Mesenteric fat pad (tissue), 1 donor: ENCODE data around the gene ZNF521. TPM values are rescaled to one million over a fixed set of nuclear protein-coding genes. Genes with fewer than 3 reads are reported as not detected.
"Not testable (repeated sequence)": the region's sequence is repeated elsewhere in the genome, so short reads cannot be mapped to it uniquely, and the experiment has no call there.

Experiments
- DNase-seq: peaks from one replicate; pipeline ENCODE4 v3.0.0-alpha.2; 2020; ENCODE audit warnings: low spot score
- total RNA-seq: library from RNA; stranded (reverse); fragmentation: NEBNext Ultra II Directional; extraction: Animal tissue kit (Norgen Biotek cat#: 25700); gene quantifications from one replicate; pipeline ENCODE4 v1.2.1, GENCODE V29; 2021
- donor health status: DM: yes; HTN: yes; CAD: no.

Gene ZNF521
- total RNA-seq, 1 donor from 2014 or later = 20.4 TPM

- no peak for DNase-seq
Measured at GRCh38 chr18:25039781-25040180, 312.2 kb downstream of the ZNF521 start.

DNA sequence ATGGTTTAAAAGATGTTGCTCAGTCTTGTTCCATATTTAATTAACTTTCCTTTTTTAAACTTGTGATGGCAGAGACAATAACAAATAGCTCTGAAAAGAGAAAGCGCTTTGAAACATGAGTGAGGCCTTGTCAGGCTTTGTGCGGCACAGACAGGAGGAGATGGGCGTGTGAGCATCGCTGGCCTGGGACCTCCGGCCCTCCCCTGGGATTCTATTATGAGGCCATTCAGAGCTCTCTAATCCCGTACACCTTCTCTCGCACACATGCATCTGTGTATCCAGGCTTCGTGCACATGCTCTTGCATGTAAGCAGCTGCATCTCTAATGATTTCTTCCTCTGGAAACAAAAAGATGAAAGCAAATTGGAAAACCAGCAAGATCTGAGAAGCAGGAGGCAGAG is 313.7 kb downstream of the ZNF521 start:
- no peak for DNase-seq

- DNase-seq = no peak
Measured at GRCh38 chr18:25033747-25034471, 318.1 kb downstream of the ZNF521 start.

DNA sequence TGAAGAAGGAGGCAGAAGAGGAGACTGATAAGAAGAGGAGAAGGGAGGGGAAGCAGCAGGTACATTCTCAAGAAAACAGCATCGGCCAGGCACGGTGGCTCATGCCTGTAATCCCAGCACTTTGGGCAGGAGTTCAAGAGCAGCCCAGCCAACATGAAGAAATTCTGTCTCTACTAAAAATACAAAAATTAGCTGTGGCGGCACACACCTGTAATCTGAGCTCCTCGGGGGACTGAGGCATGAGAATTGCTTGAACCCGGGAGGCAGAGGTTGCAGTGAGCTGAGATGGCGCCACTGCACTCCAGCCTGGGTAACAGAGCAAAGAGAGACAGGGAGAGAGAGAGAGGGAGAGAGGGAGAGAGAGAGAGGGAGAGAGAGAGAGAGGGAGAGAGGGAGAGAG is 318.8 kb downstream of the ZNF521 start:
- not testable (repeated sequence) for DNase-seq

DNA sequence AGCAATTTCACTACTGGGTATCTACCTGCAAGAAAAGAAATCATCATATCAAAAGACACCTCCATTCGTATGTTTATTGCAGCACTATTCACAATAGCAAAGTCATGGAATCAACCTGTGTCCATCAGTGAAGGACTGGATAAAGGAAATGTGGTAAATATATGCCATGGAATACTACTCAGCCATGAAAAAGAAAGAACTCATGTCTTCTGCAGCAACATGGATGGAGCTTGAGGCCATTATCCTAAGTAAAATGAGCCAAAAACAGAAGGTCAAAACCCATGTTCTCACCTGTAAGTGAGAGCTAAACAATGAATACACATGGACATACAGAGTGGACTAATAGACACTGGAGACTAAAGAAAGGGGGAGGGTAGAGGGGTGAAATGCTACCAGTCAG is 322.2 kb downstream of the ZNF521 start:
- no peak for DNase-seq

DNA sequence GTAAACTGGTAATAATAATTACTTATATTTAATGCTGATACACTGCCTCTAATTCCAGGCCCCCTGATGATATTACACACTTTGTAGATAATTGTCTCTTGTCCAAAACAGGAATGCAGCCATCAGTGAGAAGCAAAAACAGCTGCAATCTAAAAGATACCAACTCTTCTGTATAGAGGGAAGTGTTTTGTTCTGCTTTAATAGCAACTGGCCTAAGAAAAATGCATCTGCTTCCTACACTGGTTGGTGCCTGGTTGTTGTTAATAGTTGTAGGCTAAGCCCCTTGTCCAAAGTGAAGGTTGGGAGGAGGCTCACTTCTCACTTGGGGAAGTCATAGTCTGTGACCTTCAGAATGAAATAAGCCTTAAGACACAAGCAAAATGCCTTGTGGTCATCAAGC is 332.0 kb downstream of the ZNF521 start:
- no peak for DNase-seq

GRCh38 chr18:25019086-25019860 is 332.7 kb downstream of the ZNF521 start:
- no peak for DNase-seq

GRCh38 chr18:25016666-25017065 is 335.3 kb downstream of the ZNF521 start:
- DNase-seq = no peak

GRCh38 chr18:25016181-25016580 is 335.8 kb downstream of the ZNF521 start:
- DNase-seq = no peak
